ENCODE measurements around the gene NT5C3A.
"Not testable (repeated sequence)": the region's sequence is repeated elsewhere in the genome, so short reads cannot be mapped to it uniquely, and the experiment has no call there.

NT5C3A gene

DNA sequence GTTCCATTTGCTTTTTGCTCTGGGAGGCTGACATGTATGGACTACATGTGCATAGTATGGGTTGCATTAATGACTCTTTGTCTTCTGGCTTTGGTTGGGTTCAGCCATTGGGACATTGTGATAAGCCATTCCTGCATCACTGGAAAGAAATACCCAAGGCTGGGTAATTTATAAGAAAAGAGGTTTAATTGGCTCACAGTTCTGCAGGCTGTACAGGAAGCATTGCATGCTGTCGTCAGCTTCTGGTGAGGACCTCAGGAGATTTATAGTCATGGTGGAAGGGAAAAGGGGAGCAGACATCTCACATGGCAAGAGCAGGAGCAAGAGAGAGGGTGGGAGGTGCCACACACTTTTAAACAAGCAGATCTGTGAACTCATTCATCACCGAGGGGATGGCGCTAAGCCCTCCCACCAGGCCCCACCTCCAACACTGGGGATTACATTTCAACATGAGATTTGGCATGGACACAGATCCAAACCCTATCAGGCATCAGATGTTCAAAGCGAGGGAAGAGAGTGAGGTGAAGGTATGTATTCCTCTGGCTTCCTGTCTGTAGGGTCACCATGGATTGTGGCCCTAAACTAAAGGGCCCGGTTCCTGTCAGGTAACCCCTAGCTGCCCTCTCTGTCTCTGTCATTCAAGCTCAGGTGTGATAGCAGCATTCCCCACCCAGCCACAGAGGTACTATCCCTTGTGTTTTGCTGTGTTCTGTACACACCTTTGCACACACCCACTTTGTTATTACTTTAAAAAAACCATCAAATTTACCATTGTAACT is 95.9 kb downstream of the NT5C3A start:
- not testable (repeated sequence) for DNase-seq

DNA sequence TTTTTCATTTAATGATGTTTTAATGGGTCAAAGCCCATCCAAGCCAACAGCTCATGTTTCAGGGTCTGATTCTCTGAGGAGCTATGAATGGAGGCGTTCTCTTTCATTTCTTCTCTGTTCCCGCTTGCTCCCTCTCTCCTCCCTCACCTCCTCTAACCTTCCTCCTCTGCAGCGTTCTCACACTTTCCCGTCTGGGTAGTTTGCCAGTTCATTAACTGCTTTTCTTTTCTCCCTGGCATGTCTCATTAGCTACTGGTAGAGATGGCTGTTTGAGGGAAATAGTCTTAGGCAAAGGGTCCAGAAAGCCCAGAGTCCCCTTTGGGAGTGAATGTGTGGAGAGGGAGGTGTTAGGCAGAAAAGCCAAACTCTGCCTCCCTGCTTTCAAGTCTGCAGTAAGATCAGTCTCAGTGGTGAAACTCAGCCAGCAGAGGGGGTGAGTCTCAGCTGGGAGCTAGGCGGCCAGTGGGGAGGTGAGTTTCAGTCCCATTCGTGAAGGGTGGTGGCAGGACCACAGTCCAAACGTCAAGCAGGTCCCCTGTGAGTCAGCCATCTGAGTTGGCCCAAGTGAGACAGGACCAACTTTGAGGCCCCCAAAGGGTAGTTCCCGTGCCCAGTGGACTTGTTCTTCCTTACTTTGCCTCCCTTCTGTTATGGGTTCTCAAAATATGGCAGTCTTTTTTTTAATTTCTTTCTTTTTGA is 98.0 kb downstream of the NT5C3A start:
- DNase-seq, result not testable (repeated sequence)
